K562 treated with DMSO at 1 percent for 12 hours (cell line): ENCODE data around the gene ATG7. TPM values are rescaled to one million over a fixed set of nuclear protein-coding genes. Genes with fewer than 3 reads are reported as not detected.

ENCODE experiments used
- total RNA-seq: library from RNA; unstranded; fragments of 300-600 nt; gene quantifications from 2 replicates; pipeline ENCODE4 v1.2.3, GENCODE V29; 2022; ENCODE audit not compliant: insufficient read depth

The ATG7 gene, protein sequence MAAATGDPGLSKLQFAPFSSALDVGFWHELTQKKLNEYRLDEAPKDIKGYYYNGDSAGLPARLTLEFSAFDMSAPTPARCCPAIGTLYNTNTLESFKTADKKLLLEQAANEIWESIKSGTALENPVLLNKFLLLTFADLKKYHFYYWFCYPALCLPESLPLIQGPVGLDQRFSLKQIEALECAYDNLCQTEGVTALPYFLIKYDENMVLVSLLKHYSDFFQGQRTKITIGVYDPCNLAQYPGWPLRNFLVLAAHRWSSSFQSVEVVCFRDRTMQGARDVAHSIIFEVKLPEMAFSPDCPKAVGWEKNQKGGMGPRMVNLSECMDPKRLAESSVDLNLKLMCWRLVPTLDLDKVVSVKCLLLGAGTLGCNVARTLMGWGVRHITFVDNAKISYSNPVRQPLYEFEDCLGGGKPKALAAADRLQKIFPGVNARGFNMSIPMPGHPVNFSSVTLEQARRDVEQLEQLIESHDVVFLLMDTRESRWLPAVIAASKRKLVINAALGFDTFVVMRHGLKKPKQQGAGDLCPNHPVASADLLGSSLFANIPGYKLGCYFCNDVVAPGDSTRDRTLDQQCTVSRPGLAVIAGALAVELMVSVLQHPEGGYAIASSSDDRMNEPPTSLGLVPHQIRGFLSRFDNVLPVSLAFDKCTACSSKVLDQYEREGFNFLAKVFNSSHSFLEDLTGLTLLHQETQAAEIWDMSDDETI
- total RNA-seq = 19.0 and 40.3 TPM in 2 replicates

DNA sequence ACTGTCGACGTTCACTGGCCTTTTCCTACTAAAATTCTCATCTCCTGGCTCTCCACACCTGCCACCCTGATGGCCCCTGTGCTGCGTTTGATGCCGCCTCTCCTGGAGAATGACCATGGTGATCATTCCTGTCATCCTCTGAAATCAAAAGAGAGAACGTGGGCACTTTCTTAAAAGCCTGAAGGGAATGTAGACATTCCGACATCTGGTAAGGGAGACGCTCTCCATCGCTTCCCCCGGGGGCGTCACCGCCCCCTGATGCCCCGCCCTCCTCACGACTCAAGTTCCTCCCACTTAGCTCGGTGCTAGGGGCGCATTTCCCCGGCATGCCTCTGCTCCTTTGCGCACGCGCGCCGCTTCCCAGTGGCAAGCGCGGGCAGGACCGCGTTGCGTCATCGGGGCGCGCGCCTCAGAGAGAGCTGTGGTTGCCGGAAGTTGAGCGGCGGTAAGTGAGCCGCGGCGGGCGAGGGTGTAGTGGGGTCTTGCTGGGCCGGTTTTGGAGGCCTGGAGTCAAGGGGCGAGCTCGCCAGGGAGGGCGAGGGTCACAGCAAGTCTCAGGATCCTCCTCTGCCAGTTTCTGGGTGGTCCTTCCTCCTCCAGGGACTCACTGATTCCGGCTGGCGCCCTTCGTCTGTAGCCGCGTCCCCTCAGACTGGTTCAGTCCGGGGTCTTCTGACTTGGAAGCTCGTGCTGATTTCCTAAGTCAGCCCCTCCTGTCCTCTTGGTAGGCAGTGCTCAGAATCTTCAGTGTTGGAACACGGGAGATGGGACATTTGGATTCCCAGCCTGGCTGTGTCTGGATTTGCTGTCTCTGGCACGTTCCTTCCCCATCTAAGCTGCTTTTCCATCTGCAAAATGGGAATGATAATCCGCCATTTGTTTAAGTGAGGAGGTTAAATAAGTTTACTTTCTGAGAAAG, at the start of gene ATG7:
Gene ATG7, plus strand, starts transcription at position 412 of the 919 bp plus-strand sequence. CDS start 26,299 bp downstream, outside the sequence.

Other genes with a start within 250 kb of the ATG7 start
- not detected in 2 replicates for gene HRH1, start 117.9 kb upstream of the ATG7 start, total RNA-seq